KMS-11 (cell line): ENCODE results near the gene IL10RA.
"Not testable (repeated sequence)": the region's sequence is repeated elsewhere in the genome, so short reads cannot be mapped to it uniquely, and the experiment has no call there.

Source experiments
- H2AFZ ChIP-seq: fragments of 200-600 bp; sonication (generic); 2 replicates; pipeline ENCODE4 v1.6.1; 2016; ENCODE audit warnings: antibody characterized with exemption, mixed run types, low read depth
- H3K27ac ChIP-seq: fragments of 200-600 bp; sonication (generic); 2 replicates; pipeline ENCODE4 v1.6.1; 2016; ENCODE audit warnings: mild to moderate bottlenecking, mixed run types
- H3K27me3 ChIP-seq: fragments of 200-600 bp; sonication (generic); 2 replicates; pipeline ENCODE4 v1.6.1; 2017; ENCODE audit warnings: mild to moderate bottlenecking, low read depth, mixed run types, moderate library complexity; ENCODE audit not compliant: insufficient read depth
- H3K36me3 ChIP-seq: fragments of 200-600 bp; sonication (generic); 2 replicates; pipeline ENCODE4 v1.6.1; 2017; ENCODE audit warnings: mild to moderate bottlenecking, mixed run types; ENCODE audit not compliant: insufficient read depth
- H3K4me1 ChIP-seq: fragments of 200-600 bp; sonication (generic); 2 replicates; pipeline ENCODE4 v1.6.1; 2016; ENCODE audit warnings: mild to moderate bottlenecking, low read depth, mixed run types; ENCODE audit not compliant: poor library complexity, severe bottlenecking
- H3K4me2 ChIP-seq: fragments of 200-600 bp; sonication (generic); 2 replicates; pipeline ENCODE4 v1.7.0; 2016; ENCODE audit warnings: mild to moderate bottlenecking, mixed run types
- H3K4me3 ChIP-seq: fragments of 200-600 bp; sonication (generic); IDR thresholded peaks from 2 replicates; pipeline ENCODE4 v1.6.1; 2017; ENCODE audit warnings: low read depth, low read length, mixed read lengths; ENCODE audit not compliant: insufficient read depth
- H3K79me2 ChIP-seq: fragments of 200-600 bp; sonication (generic); 2 replicates; pipeline ENCODE4 v1.6.1; 2016; ENCODE audit warnings: low read depth, mixed run types; ENCODE audit not compliant: insufficient read depth
- H3K9ac ChIP-seq: fragments of 200-600 bp; sonication (generic); 2 replicates; pipeline ENCODE4 v1.6.1; 2016; ENCODE audit warnings: mild to moderate bottlenecking, mixed run types
- H4K20me1 ChIP-seq: fragments of 200-600 bp; sonication (generic); 2 replicates; pipeline ENCODE4 v1.6.1; 2016; ENCODE audit warnings: mild to moderate bottlenecking, mixed run types; ENCODE audit not compliant: insufficient read depth
- CTCF ChIP-seq: fragments of 200-600 bp; sonication (generic); conservative IDR thresholded peaks from 2 replicates; pipeline ENCODE4 v1.6.1; 2017; ENCODE audit warnings: low read depth, mild to moderate bottlenecking, antibody characterized with exemption, low read length, moderate library complexity, mixed read lengths

The IL10RA gene

GRCh38 chr11:118005224-118006152, 19.3 kb downstream of the IL10RA start:
- no peak overlapping the region for H3K4me3 ChIP-seq
- peaks cover 16% of the 10 kb centered on the region for H3K4me1 ChIP-seq
- no peaks in the 10 kb centered on the region for H3K27me3 ChIP-seq
- H3K27ac ChIP-seq: no peak overlapping the region
- no peak for TF ChIP-seq CTCF
- H3K36me3 ChIP-seq: no peaks in the 10 kb centered on the region
- H3K9ac ChIP-seq: no peak overlapping the region
- H4K20me1 ChIP-seq: no peaks in the 10 kb centered on the region
- H3K4me2 ChIP-seq: no peak overlapping the region
- H3K79me2 ChIP-seq: no peaks in the 10 kb centered on the region
- no peak overlapping the region for H2AFZ ChIP-seq

GRCh38 chr11:118006153-118006534, 19.9 kb downstream of the IL10RA start:
- TF ChIP-seq CTCF: no peak
- no peaks in the 10 kb centered on the region for H3K79me2 ChIP-seq
- H3K4me3 ChIP-seq: no peak overlapping the region
- H2AFZ ChIP-seq: no peak overlapping the region
- H3K27me3 ChIP-seq: no peaks in the 10 kb centered on the region
- H4K20me1 ChIP-seq: no peaks in the 10 kb centered on the region
- H3K27ac ChIP-seq: no peak overlapping the region
- H3K36me3 ChIP-seq: no peaks in the 10 kb centered on the region
- H3K9ac ChIP-seq: no peak overlapping the region
- no peak overlapping the region for H3K4me2 ChIP-seq
- H3K4me1 ChIP-seq: peaks cover 16% of the 10 kb centered on the region

DNA sequence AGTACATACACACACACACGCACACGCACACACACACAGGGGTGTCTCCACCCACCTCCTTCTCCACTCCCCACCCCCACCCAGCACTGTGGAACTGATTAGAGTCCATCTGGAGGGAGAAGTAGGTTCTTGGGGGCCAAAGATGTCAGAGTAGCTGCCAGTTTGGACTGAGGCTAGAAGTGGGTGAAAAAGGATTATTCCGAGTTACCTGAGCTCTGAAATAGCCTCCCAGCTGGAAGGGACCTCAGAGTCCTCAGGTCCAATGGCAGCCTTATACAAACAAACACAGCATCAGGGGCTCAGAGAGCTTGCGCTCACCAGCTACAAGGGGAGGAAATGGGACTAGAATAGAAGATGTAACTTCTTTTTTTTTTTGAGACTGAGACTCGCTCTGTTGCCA, 20.8 kb downstream of the IL10RA start:
- Histone ChIP-seq H3K4me2 (no peak overlapping the region), H3K9ac (no peak overlapping the region), H4K20me1 (no peaks in the 10 kb centered on the region), H3K36me3 (no peaks in the 10 kb centered on the region), H3K27ac (no peak overlapping the region), H3K27me3 (no peaks in the 10 kb centered on the region), H3K4me3 (no peak overlapping the region), H2AFZ (no peak overlapping the region), H3K79me2 (no peaks in the 10 kb centered on the region), H3K4me1 (peaks cover 16% of the 10 kb centered on the region)
- TF ChIP-seq CTCF: no peak

DNA sequence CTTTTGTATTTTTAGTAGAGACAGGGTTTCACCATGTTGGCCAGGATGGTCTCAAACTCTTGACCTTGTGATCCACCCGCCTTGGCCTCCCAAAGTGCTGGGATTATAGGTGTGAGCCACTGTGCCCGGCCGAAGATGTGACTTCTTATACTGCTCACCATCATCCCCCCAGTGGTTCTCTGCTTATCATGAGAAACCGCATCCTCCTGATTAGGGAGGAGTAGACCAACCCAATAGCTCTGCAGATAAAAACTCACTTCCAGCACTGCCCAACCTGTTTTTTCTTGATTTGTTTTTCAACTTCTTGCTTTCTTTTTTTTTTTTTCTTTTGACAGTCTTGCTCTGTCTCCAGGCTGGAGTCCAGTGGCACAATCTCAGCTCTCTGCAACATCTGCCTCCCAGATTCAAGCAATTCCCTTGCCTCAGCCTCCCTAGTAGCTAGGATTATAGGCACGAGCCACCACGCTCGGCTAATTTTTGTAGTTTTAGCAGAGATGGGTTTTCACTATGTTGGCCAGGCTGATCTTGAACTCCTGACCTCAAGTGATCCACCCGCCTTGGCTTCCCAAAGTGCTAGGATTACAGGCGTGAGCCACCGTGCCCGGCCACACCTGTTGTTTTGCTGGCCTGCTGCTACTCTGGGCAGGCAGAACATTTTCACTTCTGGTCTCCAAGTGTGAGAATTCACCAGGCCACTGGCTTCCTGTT, 21.5 kb downstream of the IL10RA start:
- not testable (repeated sequence) for H3K9ac ChIP-seq, H2AFZ ChIP-seq, H3K27me3 ChIP-seq, H3K36me3 ChIP-seq, H3K79me2 ChIP-seq, H3K4me3 ChIP-seq, H3K4me2 ChIP-seq, H4K20me1 ChIP-seq
- Histone ChIP-seq H3K27ac (peak overlapping the region; percentile 30; the same call in 1 of the 2 replicates), H3K4me1 (peaks cover 16% of the 10 kb centered on the region)
